ENCODE measurements around the gene MMP24OS. TPM values are rescaled to one million over a fixed set of nuclear protein-coding genes. Genes with fewer than 3 reads are reported as not detected.

Gene MMP24OS
- total and polyA plus RNA-seq, 10 of the 15 experiments (the other 5 are each of a cell fraction or from before 2014, with no cell fraction given), result 2.0 to 30.9 (median 10.9) TPM

GRCh38 chr20:35300469-35301262, 22.7 kb upstream of the MMP24OS start:
- H3K27me3 ChIP-seq (replicated peaks in 1 of 2; ENCODE audit: control insufficient read depth in 2 of 2, insufficient read depth in 2 of 2, low read length in 1 of 2), result no peaks in the 10 kb centered on the region
- H4K20me1 ChIP-seq (ENCODE audit: control insufficient read depth, insufficient read depth), result no peaks in the 10 kb centered on the region
- H3K4me1 ChIP-seq (ENCODE audit: control insufficient read depth, insufficient read depth, low read length), result peaks cover 3% of the 10 kb centered on the region
- H3K9me3 ChIP-seq (replicated peaks; ENCODE audit: control insufficient read depth, insufficient read depth, low read length), result no peaks in the 10 kb centered on the region
- ChIA-PET CTCF (interaction anchor here (0.7 to 1.2 kb wide), 5 partner anchors 9 to 147 kb away, joined by 3 read pairs; no protein-coding TSS in a partner anchor), SMC1A (ENCODE audit: uncharacterized antibody, unreplicated experiment) (interaction anchor here (0.8 to 1.1 kb wide), 3 partner anchors 29 to 1013 kb away, joined by 3 to 4 read pairs (median 3); no protein-coding TSS in a partner anchor), POLR2A (no interaction called here), RAD21 (ENCODE audit: unreplicated experiment) (no interaction called here)
- H3K4me3 ChIP-seq, result no peak overlapping the region
- DNase-seq (ENCODE audit: low read depth, low spot score), result no peak
- no peaks in the 10 kb centered on the region for H3K79me2 ChIP-seq (ENCODE audit: control insufficient read depth, insufficient read depth, low read length)
- in situ Hi-C loops (cut with MboI), result loop anchor here (5.0 kb wide), 1 partner anchor 147 kb away; no protein-coding TSS in a partner anchor
- intact Hi-C loops (cut with micrococcal nuclease; ENCODE audit: unreplicated experiment), result no loop called here
- peaks cover 0 to 5% of the 10 kb centered on the region in 2 experiments; a peak in 1 of 4 replicates for H3K36me3 ChIP-seq (ENCODE audit: control insufficient read depth in 2 of 2, insufficient read depth in 2 of 2, low read length in 1 of 2)
- FAIRE-seq, result no peak
- ATAC-seq, result no peak
- no peak for TF ChIP-seq CEBPZ (IDR thresholded peaks at IDR 0.05; ENCODE audit: low read depth, low read length)
- no peak for TF ChIP-seq POLR2AphosphoS5 (IDR thresholded peaks at IDR 0.05; ENCODE audit: low read length)
- no peak for TF ChIP-seq PRDM15 (CRISPR knock-in tag; IDR thresholded peaks at IDR 0.05)
- TF ChIP-seq NBN (IDR thresholded peaks at IDR 0.05), result no peak
- no peak for TF ChIP-seq CREB1 (IDR thresholded peaks at IDR 0.05; ENCODE audit: low read depth)
- no peak for TF ChIP-seq REST (IDR thresholded peaks at IDR 0.05; ENCODE audit: low read depth, low read length)
- no peak for TF ChIP-seq RBBP5 (conservative IDR thresholded peaks at IDR 0.05)
- H3K27ac ChIP-seq (ENCODE audit: control insufficient read depth, insufficient read depth), result no peak overlapping the region
- H3K4me2 ChIP-seq (ENCODE audit: control insufficient read depth, insufficient read depth), result no peak overlapping the region
- 80% methylated on average over 4 of the region's 4 CpGs for WGBS (ENCODE audit: insufficient coverage, insufficient replicate concordance, low lambda C conversion rate, missing lambda C conversion rate)
- no peak overlapping the region for H3K9ac ChIP-seq (ENCODE audit: control insufficient read depth, insufficient read depth, low read length)
- H2AFZ ChIP-seq (ENCODE audit: control insufficient read depth, low read depth, low read length), result no peak overlapping the region
- no TSS peak for BruUV-seq (replicated peaks)
